GM21515 (cell line): ENCODE results near the gene SEC16A.

ENCODE experiments used
- ATAC-seq: cut with Tn5 transposase; IDR thresholded peaks from one replicate; pipeline ENCODE4 v1.9.1; 2021; ENCODE audit not compliant: unreplicated experiment

The SEC16A gene

DNA sequence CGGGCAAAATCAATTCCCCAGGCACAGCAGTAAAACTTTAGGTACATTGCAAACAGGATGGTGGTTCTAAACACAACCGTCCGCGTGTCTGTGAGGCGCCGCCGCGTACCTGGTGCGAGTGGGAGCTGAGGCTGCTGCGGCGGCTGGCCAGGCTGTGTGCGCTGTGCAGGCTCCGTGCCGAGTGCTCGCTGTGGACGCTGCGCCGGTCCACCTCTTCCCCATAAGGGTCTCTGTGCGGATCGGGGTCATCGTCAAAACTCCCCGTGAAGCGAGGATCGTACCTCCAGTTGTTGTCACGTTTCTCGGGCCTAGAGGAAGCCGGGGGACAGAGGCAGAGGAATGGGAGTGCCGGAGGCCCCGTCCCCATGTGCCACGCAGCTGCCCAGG lies 16.7 kb downstream of the SEC16A start:
- ATAC-seq: no peak

DNA sequence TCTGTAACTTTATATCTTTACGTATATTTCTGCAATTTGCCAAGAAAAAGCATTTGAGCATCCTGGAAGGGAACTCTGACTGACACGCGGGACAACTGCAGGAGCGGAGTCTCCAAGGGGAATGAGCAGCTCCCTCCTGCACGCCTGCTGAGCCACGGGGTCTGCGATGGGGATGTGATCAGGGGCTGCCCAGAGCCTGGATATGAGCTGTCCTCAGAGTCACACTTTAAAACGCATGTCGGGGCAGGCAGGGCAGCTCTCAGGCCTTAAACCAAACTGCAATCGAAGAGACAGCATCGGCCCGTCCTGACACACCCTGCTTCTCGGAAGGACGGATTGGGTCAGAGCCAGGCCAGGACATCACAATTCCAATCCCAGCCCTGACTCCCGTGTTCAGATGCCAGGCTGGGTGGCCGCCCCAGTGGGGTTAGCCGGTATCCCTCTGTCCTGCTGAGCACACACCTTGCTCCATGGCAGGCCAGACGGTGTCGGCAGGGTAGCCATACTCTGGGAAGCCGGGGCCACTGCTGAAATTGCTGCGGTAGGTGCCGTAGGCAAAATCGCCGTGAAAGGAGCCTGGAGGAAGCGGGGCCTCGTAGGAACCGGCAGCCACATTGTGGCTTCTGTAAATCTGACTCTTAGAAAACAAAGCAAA lies 17.2 kb downstream of the SEC16A start:
- no peak for ATAC-seq

- no peak for ATAC-seq
Observed at GRCh38 chr9:136464241-136464640, 18.6 kb downstream of the SEC16A start.

DNA sequence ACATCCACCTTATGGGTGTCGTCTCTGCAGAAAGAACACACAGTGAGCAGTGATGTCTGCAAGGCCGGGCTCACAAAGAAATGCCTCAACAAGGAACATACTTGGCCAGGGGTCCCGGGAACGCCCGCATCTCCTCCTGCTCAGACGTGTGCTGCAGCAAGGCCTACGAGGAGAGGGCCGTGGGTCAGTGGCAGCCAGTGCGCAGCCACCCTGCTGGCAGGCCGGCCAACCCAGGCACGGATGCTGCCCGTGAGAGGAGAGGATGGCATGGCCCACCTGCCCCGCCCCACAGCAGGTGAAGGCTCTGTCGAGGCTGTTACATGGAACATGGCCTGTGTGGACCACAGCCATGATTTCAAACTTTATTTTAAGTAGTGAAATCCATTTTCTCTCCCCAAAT lies 19.3 kb downstream of the SEC16A start:
- no peak for ATAC-seq

DNA sequence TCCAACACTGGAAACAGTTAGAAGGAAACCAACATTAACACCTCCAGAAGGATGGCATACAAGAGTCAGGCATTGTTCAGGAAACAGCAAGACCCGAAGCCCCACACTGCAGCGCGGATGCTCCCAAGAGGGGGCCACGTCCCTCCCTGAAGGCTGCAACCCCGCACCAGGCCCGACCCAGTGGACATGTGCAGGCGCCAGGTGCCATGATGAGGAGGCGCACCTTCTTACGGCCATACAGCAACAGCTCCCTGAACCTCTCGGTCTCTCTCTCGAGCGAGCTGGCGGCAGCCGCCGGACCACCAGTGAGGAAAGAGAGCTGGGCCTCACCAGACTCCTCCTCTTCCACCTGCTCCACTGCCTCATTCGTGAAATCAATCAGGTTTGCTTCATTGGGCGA lies 20.2 kb downstream of the SEC16A start:
- no peak for ATAC-seq

- no peak for ATAC-seq
Observed at GRCh38 chr9:136460772-136461325, 22.0 kb downstream of the SEC16A start.

- no peak for ATAC-seq
Observed at GRCh38 chr9:136459425-136459824, 23.4 kb downstream of the SEC16A start.

DNA sequence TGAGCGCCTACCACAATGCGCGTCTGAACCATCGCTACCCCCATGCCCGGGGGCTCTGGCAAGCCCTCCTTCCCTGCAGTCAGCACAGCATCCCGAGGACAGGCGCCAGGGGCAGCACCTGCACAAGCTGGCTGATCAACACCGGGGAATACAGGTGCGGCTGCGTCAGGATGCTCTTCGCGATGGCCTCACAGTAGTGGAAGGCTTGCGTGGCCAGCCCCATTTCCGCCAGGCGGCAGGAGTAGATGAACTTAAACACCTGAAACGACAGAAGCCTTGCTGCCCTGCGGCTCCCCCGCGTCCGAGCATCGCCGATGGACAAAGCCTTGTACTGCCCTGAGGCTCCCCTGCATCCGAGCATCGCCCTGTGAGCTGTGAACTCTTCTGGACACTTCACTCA lies 25.5 kb downstream of the SEC16A start:
- no peak for ATAC-seq

DNA sequence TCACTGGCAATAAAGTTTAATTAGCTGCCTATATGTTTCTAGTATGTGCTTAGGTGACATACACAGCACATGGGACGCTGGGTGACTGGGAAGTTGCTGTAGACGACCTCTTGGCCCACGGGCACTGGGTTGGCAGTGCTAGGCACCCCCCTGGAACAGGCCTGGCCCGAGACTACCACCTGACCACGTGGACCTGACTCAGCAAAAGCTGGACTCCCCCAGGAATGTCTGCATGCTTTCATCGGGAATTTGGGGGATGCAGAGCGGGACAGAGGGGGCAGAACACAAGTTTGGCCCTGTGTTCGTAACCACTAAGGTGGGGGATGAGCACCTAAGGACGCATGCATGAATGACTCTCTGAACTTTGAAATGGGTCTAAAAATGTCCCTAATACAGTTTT lies 26.6 kb downstream of the SEC16A start:
- ATAC-seq: no peak

GRCh38 chr9:136455043-136456002 lies 27.5 kb downstream of the SEC16A start:
- no peak for ATAC-seq

DNA sequence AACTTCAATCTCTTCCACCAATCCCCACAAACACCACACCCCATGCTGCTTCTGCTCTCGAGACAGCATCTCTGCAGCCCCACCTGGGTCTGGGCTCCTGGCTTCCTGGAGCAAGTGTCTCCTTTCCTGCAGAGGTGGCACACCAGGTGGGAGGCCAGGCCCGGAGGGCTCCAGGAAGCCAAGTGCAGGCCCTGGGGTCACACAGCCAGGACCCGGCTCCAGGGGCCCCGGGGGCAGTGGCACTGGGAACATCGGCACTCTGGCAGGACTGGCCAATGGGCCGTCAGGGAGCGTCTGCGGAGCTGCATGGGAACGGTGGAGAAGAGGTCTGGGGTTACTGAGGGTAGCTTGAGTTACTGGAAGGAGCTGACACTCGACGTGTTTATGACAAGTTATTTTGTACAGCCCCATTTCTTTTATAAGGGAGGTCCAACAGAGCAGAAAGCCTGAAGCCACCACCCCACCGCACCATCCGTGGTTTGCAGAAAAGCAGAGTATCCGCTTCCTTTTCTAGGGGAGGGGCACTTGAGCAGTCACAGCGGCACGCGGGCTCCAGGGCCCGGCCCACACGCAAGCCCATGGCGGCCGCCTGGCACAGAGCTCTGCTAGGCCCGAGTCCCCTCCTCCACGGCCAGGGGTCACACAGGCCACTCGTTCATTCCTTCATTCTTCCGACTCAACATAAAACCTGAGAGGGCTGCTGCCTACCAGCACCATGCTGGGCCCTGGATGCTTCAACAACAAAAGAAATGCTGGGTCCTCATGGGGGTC lies 28.6 kb downstream of the SEC16A start:
- ATAC-seq: no peak

DNA sequence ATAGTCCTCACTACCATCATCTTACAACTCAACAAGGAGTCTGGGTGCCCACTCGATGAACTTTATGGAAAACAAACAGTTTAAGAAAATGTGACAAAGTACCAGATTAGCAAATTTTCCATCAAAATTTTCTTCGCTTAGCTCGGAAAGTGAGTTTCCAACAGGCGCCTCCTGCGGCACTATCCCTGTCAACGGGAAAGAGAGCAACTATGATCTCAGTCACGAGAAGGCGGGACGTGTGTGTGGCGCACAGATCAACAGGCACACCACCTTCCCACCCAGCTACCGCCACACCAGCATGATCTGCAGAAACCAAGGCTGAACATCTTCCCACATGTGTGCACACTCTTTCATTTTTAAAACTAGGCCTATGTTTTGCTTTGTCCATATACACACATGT lies 29.5 kb downstream of the SEC16A start:
- no peak for ATAC-seq

DNA sequence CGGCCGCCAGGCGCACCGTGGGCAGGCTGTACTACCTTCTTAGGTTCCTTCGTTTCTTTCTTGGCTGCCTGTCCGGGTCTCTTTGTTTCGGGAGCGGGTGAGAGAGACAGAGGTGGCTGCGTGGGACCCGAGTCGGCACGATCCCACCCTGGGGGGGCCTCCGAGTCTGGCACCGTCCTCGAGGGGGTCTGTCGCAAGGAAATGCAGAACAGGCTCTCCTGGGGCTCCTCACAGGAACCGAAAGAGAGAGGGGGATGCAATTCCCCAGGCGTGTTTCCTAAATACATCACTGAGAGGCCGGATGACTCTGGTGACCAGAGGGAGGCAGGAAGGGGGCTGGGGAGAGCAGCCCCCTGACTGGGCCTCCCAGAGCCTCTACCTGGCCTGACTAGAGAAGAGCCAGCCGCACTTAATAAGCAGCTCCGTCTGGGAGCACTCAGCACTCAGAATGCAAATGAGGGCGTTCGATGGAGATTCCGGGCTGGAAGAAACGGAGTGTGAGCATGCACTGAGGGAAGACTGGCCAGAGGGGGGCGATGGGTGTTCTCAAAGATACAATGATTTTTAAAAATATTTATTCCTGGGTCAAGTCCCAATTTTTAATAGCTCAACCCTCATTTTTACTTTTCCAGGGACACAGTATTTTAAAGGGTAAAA lies 31.5 kb downstream of the SEC16A start:
- no peak for ATAC-seq

- ATAC-seq: no peak
Observed at GRCh38 chr9:136448655-136449054, 34.2 kb downstream of the SEC16A start.

GRCh38 chr9:136447173-136447778 lies 35.6 kb downstream of the SEC16A start:
- ATAC-seq: no peak

DNA sequence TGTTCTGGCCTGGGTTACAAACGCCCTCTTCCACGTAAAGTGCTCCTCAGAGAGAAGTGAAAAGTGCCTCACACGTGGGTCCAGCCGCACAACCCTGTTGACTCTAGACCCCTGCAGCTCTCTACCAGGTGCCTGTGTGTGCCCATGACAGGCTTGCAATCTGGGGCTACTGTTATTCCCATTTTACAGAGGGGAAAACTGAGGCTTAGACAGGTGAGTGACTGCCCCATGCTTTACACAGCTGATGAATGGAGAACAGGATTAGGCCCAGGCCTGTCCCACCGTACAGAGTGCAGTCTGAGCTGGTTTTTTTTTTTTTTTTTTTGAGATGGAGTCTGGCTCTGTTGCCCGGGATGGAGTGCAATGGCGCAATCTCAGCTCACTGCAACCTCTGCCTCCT lies 37.0 kb downstream of the SEC16A start:
- no peak for ATAC-seq

DNA sequence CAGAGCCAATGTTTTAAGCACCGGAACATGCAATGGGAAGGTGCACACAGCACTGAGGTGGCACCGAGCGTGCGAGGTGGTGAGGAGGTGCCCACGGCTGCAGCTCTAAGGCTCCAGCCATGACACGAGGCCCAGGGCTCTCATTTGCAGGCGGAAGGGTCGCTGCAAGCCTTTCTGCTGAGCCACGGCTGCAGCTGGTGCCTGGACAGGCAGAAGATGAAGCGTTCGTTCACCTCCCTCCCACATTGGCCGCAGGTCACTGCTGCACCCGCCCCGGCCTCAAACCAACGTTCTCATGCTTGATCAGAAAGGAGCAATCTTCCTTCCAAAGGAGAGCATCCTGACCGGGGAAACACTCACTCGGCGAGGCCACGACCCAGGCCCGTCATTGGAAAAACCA lies 38.7 kb downstream of the SEC16A start:
- no peak for ATAC-seq

DNA sequence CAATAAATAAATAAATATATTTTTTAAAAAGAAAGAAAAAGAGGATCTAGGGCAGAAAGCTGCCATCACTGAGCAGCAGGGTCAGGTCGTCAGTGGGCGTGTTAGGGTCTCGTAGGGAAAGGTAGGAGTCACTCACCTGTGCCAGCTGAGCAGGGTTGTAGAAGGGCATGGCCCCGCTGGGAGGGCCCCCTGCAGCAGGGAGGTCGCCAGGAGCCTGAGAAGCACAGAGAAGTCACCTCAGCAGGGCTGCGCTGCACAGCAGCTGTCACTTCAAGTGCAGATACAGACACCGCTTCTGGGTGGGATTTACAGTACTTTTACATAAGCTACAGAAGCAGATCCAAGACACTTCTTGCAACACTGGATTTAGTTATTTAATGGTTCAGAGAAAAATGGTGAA lies 39.2 kb downstream of the SEC16A start:
- ATAC-seq: no peak

DNA sequence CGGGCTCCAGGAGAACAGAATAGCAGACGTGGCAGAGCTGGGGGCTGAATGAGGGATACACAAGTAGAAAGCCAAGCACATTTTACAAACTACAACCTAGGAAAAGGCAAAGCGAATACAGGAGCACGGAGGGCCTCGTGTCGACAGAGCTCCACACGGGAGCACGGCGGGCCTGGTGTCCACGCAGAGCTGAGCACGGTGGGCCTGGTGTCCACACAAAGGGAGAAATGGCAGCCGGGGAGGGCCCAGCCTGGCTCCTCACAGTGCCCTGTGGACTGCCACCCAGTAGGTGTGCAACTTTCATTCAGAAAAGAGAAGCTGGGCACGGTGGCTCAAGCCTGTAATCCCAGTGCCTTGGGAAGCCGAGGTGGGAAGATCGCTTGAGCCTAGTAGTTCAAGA lies 39.8 kb downstream of the SEC16A start:
- no peak for ATAC-seq

GRCh38 chr9:136442265-136442664 lies 40.6 kb downstream of the SEC16A start:
- ATAC-seq: no peak
